Stimulated activated CD8-positive, alpha-beta memory T cell treated with anti-CD3 and anti-CD28 coated beads, Interleukin-7, amount 100 ng/mL, for 4 hours (primary cell): ENCODE data around the gene SF1.

ENCODE experiments used
- DNase-seq, 2 donors: peaks; one replicate each; pipeline ENCODE4 v3.0.0-alpha.2; 2020; ENCODE audit warnings: low read depth in 2 of 2

SF1 gene

DNA sequence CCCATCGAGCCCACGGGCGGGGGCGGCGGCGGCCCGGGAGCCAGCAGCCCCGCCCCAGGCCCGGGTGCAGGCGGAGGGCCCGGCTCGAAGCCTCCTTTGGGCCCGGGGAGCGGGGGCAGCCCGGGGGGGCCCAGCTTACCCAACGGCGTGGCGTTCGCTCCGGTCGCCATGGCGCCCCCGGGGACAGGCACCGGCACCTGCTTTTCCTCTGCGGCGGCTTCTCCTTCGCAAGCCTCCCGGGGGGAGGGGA is 194 bp downstream of the SF1 start:
- no peak for DNase-seq

DNA sequence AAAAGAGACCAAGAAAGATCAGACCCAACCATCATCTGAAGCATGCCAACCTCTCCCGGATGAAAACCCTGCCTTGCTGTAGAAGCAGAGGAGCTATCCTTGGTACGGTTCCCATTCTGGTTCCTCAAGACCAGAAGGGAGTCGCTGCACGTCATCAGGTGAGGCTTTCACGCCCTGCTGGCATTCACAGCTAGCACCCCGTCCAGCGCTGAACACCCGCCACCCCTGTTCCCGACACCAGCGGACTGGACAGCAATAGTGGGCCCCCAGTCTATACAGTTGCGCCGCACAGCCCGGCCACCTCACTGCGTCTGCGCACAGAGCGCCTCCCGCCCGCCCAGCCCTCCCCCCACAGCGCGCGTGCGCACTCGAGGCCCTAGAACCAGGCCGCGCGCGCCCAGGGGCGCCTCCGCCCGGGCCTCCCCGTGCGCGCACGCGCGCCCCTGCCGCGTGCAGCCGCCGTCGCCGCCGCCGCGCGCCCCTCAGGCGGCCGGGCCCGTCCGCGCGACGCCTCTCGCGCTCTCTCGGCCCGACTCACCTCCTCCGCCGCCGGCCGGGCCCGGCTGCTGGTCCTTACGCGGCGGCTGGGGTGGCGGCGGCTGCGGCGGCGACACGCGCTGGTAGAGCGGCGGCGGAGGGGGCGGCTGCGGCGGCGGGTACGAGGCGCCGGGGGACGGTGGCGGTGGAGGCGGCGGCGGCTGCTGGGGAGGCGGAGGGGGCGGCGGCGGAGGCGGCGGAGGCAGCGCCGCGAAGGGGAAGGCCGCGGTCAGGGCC is 706 bp downstream of the SF1 start:
- peak; percentile 49 to 77 for DNase-seq

DNA sequence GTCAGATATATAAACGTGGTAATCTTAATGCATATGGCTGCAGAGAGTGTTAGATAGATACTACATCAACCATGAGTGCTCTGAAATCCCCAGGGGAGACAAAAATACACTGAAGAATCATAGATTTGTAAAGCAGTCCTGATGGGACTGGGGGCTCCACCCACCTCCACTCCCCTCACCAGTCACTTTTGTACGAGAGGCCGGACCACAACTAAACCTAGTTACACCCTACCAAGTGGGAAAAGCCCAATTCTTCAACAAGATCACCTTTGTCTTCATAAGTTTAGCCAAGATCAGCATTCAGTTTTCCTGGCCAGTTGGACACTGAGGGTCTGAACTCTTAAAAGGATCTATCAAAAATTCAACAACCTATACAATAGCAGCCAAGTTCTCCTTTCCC is 1.5 kb downstream of the SF1 start:
- no peak for DNase-seq

DNA sequence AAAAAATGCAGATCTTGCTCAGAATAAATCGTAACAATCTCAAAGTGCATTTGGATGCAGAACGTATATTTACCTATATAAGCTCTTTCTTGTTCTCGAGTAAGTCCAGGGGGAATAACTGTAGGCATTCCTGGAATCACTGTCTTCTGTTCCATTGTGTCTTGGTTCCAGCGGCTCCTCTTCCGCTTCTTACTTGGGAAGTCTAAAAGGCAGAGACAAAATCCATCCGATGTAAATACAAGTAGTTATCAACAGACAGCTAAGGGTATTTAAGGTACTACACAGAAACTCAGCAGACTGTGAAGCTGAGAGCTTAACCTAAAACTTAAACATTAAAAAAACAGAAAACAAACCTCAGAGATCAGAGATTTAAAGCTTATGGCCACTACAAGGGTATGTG is 1.9 kb downstream of the SF1 start:
- DNase-seq = no peak

DNA sequence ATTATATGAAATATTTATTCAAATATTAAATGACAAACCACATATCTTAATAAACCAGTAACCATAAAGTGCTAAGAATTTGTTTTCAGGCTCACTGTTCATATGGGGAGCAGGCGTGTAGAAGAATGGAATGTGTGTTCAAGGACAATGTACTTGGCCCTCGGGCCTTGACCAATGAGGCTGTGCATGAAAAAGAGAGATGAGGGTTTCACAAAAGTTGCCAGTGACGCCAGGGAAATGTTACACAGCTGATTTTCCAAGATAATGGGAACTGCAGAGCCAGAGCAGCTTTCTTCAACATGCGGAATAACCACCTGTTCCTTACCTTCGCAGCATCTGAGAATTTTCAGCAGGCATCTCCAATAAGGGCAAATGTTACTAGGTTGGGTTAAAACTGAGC is 4.2 kb downstream of the SF1 start:
- DNase-seq = no peak

DNA sequence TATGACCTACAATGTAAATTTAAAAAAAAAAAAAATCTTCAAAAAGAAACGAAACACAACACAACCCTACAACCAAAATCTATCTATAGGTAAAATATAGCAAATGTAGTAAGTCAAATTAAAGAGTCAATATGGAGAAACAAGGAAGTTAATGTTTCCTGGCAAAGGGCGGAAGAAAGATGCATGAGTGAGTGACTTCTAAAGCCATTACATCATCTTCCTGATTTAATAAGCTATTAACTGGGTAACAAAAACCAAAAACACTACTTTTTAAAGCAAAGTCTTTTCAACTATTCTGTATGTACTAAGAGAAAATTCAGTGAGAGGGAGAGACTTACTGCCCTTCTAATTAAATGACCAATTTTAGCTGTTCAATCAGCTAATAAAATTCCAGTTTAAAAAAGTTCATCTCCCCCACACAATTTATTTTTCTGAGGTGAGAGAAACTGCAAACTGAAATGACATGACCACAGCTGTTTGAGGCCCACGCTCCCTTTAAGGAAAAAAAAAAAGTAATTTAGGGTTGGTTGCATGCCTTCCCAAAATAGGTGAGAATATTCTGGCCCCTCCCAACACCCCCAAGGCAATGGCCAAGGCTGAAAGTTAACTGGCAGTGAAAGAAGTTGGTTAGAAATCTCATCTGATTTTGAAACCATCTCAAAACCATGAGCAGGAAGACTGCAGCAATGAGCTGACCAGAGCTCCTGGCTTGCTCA is 5.9 kb downstream of the SF1 start:
- DNase-seq = no peak

DNA sequence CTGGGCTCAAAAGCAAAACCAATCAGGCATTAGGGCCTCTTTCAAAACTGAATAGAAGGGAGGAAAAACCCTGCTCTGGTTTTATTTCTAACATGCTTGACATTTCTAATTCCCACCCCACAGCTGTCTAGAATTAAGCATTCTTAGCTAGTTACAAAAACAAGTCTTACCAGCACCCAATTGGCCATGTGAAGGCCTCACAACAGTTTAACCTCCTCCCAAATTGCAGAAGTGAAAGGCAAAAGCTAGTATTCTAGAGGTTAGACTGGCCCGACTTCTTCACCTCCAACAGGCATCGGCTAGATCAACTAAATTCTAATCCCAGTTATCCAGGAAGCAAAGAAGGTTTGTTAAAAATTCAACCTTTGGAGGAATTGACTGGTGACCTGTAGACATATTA is 6.5 kb downstream of the SF1 start:
- no peak for DNase-seq

DNA sequence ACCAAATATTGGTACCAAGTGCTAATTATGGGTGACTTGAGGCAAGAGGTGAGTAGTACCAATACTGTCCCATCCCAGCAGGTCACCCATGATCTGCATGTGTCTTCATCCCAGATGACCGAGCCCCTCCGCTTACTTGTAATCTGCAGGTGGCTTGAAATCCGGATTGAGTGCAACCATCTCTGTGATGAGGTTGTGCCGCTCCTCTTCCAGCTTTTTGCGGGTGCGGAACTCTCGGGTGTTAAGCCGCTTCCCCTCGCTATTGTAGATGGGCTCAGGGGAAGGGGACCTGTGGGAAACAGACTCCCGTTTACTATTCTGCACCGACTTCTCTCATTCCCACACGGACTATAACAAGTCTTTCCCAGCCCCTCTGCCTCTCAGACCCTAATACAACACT is 8.2 kb downstream of the SF1 start:
- DNase-seq = no peak

DNA sequence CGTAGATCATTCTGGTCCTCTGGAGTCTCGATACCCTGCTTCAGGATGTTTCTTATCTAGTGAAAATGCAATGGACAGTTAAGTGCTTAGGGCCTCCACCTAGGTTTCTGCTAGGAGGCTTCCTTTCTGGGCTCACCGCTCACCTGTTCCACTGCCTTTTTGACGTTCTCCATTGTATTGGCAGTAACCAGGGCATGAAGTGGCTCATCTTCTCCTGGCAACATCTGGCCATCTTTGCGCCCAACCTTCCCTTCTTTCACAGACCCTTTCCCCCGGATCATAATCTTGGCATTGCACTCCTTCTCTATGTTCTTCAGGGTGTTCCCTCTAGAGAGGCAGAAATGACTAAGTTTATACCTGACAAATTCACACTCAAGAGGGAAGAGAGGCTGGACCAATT is 9.1 kb downstream of the SF1 start:
- no peak for DNase-seq

DNA sequence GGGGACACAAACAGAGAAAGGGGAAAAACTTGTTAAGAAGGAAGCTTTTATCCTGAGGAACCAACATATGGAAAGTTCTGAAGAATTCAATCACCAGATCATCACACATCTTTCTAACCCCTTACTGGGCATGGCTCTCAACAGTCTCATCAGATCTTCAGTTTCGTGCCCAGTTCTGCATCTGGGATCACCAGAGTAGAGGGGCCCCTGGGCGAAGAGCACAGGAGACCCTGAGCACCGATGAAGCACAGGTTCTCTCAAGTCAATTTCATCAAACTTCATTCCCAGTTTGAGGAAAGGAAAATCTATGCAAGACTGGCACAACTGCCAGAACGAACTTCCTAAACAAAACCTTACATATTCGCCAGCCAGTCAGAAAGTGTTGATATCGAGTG is 10.0 kb downstream of the SF1 start:
- no peak for DNase-seq

DNA sequence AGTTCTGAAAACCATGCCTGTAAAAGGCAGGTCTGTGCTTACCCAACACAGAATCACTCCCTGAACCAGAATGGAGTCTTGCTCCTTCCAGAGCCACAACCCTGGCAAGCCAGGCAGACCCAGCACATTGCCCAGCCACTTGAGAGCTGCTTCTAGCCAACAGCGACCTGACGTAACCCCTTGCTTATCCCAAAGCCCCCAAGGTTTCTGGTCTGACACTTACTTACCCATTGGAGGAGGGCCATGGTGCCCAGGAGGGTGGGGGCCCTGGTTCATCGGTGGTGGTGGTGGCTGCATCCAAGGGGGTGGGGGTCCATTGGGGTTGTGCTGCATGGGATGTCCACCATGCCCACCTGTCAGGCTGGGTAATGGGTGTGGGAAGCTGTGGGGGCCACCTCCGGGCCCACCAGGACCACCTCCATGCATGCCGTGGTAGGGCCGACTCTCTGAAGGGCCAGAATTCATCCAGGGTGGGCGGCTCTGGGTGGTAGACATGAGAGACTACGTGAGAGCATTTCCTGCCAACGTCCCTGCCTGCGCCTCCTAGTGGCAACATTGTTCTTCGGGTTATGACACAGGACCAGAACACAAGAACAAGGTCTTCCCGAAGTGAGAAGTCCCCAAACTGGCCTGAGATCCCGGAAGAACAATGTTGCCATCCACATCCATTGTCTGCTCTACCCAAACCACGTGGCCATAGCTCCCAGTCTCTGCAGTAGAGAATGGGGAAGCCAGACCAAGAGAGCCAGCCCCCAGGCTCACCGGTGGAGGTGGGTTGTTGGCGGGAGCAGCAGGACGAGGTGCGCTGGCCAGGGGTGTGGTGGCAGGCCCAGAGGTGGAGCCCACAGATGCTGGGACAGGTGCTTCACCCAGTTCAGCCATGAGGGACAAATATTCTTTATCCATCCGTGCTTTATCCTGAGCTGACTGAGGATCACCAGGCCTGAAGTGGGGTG is 10.7 kb downstream of the SF1 start:
- DNase-seq = peak; percentile 63 to 64

DNA sequence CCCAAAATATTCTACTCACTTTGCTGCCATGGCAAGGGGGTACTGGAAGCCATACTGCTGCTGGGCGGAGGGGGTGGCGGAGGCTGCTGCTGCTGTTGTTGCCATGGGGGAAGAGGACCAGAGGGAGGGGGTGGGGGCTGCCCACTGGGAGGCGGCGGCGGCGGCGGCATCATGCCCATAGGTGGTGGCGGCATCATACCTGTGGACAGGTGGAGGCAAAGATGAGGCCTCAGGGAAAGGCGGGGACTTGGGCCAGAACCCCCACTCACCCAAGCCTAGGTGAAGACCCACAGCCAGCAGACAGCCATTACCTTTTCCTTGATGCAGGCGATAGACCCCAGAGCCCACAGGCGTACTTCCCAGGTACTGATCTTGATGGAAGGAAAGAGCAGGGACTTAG is 11.5 kb downstream of the SF1 start:
- DNase-seq = no peak

DNA sequence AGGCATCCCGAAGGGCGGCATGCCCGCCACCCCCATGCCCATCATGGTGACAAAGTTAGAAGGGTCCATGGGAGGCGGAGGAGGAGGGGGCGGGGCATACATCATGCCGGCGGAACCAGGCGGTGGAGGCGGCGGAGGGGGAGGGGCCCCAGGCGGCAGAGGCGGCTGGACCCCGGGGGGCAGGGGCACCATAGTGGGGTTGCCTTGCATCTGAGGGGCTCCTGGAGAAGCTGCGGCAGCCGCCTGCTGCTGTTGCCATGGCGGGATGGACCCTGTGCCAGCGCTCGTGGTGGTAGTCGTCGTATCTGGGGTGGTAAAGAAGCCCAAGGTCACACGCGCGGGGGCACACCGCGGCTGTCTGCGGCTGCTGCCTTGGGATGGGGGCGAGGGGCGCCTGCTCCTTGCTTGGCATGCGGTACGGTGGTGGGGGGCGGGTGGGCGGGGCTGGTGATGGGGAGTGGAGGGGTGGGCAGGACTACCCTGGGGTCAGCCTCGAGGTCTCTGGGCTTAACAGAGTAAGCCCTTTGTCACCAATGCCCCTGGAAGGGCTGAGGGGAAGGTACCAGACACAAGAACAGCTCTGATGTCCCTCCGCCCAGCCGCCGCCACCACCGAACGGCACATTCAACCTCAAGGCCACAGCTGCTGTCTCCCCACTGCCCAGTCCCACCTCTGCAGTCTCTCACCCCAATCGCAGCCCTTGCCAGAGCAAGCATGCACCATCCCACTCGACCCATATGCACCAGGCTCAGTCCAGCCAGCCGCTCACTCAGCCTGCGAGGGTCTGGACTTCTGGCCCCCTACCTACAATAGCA is 12.3 kb downstream of the SF1 start:
- DNase-seq = no peak

DNA sequence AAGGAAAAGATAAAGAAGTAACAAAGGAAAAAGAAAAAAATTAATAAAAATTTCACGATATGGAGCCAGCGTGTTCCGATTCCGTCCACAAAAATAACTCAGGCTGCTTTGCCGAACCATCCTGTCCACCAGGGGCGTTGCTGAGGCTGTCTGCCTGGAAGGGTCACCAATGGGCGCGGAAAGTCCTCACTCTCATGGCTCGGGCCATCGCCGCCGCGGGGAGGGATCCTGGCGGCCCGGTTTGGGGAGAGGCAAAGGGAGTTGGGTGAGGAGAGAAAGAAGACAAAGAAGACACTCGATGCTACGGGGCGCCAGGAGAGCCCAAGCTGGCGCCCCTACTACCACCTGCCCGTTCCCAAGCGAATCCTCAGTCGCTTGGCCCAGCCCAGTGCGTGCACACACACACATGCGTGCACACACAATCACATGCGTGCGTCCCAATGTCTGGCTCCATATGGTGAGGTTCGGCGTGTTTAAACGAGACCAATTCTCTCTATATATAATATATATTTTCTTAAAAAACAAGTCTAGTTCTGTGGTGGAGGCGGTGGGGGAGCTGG is 13.0 kb downstream of the SF1 start:
- DNase-seq = no peak

DNA sequence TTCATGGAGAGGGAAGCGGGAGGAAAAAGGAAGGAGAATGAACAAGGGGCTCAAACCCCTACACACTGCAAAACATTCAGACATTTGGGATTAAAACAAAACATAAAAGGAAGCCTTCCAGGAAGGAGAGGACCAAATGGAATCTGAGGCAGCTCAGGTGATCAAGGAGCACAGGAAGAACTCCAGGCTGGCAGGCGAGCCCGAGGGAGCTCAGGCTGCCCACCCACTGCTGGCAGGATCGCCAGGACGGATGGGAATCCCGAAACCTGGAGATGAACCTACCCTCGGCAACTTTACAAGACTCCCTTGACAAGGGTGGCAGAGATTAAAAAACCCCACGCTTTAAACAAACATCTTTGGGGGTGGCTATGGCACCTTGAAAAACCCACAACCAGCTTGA is 13.6 kb downstream of the SF1 start:
- no peak for DNase-seq

DNA sequence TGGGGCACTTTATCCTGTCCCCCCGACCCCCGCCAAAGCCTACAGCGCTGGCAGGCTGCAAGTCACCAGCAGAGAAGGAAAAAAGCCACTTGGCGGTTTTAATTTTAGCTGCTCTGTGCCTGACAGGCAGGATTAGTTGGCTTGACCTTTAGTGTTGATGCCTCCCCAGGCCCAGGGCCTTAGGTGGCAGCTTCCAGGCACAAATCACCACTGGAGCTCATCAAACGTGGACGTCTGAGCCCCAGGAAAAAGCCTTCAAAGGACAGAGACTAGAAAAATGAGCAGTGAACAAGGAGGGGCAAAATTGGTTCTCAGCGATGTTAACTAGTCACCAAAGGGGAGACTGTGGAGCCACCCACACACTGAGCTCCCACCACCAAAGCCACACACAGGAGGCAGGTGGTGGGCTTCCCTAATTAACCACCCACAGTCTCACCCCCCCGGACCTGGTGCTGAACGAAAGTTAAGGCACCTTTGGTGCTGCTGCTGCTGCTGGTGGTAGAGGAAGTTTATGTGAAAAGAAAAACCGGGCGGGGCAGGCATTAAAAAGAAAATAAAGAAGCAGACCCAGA is 14.2 kb downstream of the SF1 start:
- DNase-seq = peak; percentile 59 to 67

DNA sequence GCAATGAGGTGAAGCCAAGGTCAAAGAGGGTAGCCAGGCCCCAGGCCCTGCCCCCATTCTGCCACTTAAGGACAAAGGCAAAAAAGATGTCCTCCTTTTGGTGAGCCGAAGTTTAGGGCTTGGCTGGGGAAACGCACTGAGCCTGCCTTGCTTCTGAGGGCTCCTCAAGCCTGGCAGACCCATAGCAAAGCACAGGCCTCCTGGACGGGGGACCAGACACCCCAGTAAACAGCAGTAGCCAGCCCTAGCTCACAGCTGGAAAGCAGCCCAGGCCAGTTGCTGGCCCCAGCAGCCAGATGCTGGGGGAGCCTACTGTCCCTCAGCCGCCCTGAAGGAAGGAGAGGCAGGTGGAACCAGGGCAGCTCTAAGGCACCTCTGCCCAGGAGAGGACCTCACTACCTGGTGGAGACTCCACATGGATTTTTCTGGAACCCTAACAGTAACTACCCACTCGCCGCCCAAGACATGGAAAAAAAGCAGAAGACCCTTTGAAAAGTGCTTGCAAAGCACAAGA is 14.8 kb downstream of the SF1 start:
- no peak for DNase-seq

DNA sequence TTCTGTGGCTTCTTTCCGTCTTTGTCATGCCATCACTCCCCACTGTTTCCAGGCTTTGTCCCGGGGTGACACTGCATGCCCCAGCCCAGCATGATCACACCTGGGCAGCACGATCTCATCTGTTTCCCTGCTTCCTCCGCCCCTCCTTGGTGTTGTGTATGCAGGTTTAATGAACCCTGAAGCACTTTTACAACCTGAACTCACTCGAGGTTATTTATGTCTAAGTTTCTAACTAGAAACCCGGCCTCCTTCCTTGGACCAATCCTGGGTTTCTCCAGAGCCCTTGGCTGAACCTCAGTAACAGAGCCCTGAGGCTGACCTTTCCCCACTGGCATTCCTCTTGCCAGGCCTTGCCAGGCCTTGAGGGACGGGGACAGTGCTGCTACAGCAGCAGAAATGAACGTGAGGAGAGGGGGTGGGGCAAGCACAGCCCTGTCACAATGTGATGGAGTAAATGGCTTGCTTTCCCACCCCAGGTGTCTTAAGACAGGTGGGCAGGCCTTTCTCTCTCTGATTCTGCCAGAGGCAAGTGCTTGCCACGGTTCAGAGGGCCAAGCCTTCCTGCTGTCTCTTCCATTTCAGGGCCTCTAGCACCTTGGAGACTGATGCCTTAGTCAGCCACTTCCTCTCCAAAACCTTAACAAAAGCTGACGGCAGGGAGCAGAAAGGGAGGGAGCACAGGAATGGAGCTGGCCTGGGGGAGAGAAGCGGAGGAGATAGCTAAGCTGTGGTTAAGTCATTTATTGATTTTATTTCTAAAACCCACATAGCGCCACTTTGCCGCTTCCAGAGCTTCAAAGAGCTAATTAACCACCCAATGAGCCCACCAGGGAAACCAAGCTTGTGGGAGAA is 15.4 kb downstream of the SF1 start:
- no peak for DNase-seq

DNA sequence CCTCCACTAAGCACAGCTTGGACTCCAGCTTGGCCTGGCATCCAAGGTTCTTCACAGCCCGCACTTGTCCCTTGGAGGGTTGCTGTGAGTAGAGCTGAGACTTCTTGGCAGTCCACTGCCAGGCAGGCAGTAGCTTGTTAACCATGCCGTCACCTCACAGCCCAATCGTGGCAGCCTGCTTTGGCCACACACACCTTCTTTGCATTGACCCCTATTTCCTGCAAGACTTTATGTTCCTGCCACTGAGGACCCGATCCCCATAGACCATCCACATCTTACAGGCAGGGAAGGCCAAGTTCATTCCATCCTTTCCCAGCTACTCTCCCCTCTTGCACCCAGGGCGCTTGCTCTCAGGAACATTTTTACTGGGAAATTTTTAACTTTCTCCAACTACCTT is 16.1 kb downstream of the SF1 start:
- no peak for DNase-seq
